Pericardium fibroblast (primary cell): Measurements from ENCODE around the gene RNF169. TPM values are rescaled to one million over a fixed set of nuclear protein-coding genes. Genes with fewer than 3 reads are reported as not detected.

Experiments
- total RNA-seq: library from RNA; depleted of rRNA; stranded (reverse); fragments of >200 nt; gene quantifications from 2 replicates; pipeline ENCODE4 v1.2.3, GENCODE V29; 2015

The RNF169 gene
- total RNA-seq: 8.4 and 10.0 TPM in 2 replicates

GRCh38 chr11:74748211-74749126, at the start of gene RNF169:
Gene RNF169 (plus strand): TSS chr11:74748849. CDS start chr11:74748881, 32 bp downstream.

GRCh38 chr11:74731301-74732094, 17.2 kb upstream of the RNF169 start, which contains the start of gene CHRDL2:
Gene CHRDL2 (minus strand): TSS chr11:74731426. CDS start chr11:74730888, 538 bp downstream.

Other genes with a start within 250 kb of the RNF169 start
- gene POLD3, start 156.3 kb upstream of the RNF169 start, total RNA-seq: 5.6 and 11.0 TPM in 2 replicates
- gene CHRDL2, start 17.4 kb upstream of the RNF169 start, total RNA-seq: not detected in 2 replicates
- 8.9 and 11.4 TPM in 2 replicates for gene XRRA1, start 200.2 kb downstream of the RNF169 start, total RNA-seq
- gene SPCS2, start 200.4 kb downstream of the RNF169 start, total RNA-seq: 25.9 and 55.2 TPM in 2 replicates
- 3.9 and 5.1 TPM in 2 replicates for gene NEU3, start 240.1 kb downstream of the RNF169 start, total RNA-seq